Dermis blood vessel endothelial cell (primary cell): ENCODE results near the gene USP40. TPM values are rescaled to one million over a fixed set of nuclear protein-coding genes. Genes with fewer than 3 reads are reported as not detected.
"Not testable (repeated sequence)": the region's sequence is repeated elsewhere in the genome, so short reads cannot be mapped to it uniquely, and the experiment has no call there.

ENCODE experiments used
- DNase-seq: peaks from one replicate; pipeline ENCODE4 v3.0.0; 2010
- total RNA-seq: library from RNA; depleted of rRNA; stranded (reverse); fragments of >200 nt; gene quantifications from 2 replicates; pipeline ENCODE4 v1.2.3, GENCODE V29; 2014

The USP40 gene, protein sequence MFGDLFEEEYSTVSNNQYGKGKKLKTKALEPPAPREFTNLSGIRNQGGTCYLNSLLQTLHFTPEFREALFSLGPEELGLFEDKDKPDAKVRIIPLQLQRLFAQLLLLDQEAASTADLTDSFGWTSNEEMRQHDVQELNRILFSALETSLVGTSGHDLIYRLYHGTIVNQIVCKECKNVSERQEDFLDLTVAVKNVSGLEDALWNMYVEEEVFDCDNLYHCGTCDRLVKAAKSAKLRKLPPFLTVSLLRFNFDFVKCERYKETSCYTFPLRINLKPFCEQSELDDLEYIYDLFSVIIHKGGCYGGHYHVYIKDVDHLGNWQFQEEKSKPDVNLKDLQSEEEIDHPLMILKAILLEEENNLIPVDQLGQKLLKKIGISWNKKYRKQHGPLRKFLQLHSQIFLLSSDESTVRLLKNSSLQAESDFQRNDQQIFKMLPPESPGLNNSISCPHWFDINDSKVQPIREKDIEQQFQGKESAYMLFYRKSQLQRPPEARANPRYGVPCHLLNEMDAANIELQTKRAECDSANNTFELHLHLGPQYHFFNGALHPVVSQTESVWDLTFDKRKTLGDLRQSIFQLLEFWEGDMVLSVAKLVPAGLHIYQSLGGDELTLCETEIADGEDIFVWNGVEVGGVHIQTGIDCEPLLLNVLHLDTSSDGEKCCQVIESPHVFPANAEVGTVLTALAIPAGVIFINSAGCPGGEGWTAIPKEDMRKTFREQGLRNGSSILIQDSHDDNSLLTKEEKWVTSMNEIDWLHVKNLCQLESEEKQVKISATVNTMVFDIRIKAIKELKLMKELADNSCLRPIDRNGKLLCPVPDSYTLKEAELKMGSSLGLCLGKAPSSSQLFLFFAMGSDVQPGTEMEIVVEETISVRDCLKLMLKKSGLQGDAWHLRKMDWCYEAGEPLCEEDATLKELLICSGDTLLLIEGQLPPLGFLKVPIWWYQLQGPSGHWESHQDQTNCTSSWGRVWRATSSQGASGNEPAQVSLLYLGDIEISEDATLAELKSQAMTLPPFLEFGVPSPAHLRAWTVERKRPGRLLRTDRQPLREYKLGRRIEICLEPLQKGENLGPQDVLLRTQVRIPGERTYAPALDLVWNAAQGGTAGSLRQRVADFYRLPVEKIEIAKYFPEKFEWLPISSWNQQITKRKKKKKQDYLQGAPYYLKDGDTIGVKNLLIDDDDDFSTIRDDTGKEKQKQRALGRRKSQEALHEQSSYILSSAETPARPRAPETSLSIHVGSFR
- 21.3 and 40.9 TPM in 2 replicates for total RNA-seq

DNA sequence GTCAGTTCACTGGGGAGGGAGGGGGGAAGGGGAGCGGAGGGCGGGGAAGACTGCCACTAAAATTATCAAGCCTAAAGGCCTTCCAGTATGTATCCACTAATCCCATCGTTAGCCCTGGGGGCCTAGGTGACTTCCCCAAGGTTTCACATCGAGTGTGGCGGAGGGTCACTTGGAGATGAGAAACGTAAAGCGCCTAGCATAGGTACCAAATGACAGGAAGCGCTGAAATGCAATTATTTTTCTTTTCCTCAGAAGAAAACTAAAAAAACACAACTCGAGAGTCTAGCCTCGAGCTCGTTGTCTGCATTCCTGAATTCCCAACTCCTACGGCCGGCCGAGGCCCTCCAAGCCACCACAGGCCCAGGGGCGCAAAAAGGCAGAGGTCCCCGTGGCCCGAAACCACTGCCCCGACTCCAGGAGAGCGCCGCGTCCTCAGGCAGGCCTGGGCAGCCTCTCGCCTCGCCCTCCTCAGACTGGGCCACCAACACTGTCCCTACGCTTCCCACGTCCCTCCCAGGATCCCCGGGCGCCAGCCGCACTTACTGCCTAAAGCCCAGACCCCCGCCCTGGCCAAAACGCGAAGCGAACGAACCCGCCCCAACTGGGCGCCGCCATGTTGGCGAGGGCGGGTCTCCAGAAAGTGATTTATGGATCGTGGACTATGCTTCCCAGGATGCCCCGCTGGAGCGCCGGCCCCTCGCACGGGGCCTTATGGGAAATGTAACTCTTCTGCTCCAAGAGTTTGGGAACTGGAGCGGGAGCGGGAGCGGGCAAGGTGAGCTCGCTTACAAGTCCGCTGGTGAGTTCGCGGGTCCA is at the start of gene USP40:
USP40 (minus strand) TSS at position 642 of the 816 bp plus-strand sequence. CDS start 1,228 bp downstream, outside the sequence.
- peak; percentile 95 for DNase-seq

- DNase-seq: no peak
These were observed 44.7 kb upstream of the USP40 start for GRCh38 chr2:233611284-233611683.

GRCh38 chr2:233605680-233606079 is 39.1 kb upstream of the USP40 start:
- DNase-seq: no peak

GRCh38 chr2:233604826-233605225 is 38.2 kb upstream of the USP40 start:
- DNase-seq: no peak

DNA sequence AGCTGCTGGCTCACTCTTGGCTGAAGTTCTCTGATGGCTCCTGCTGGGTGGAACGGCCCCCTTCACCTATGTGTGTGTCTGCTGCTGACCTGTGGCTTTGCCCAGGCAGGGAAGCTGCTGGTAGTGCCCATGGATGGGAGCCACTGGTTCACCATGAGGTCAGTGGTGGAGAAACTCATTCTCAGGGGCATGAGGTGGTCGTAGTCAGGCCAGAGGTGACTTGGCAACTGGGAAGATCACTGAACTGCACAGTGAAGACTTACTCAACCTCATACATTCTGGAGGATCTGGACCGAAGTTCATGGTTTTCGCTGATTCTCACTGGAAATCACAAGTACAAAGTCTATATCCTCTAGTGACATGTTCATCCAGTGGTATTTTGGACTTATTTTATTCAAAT is 36.9 kb upstream of the USP40 start:
- no peak for DNase-seq

DNA sequence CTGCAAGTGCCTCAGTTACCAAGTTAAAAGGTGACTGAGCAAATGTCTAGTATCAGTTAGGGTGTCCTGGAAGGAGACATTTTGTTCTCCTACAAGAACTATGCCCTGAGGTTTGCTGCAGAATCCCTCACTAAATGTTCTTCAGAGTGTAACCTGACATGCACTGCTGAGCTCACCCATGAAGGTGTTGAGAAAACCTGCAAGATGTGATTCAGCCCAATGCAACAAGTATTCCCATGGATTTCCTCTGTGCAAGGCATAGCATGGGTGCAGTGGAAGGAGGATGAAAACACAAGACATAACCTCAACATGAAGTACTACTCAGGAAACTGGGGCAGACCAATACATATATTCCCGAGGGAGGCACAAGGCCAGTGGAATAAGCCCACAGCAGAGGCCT is 35.5 kb upstream of the USP40 start:
- no peak for DNase-seq

- no peak for DNase-seq
These were observed 33.8 kb upstream of the USP40 start for GRCh38 chr2:233600386-233600785.

DNA sequence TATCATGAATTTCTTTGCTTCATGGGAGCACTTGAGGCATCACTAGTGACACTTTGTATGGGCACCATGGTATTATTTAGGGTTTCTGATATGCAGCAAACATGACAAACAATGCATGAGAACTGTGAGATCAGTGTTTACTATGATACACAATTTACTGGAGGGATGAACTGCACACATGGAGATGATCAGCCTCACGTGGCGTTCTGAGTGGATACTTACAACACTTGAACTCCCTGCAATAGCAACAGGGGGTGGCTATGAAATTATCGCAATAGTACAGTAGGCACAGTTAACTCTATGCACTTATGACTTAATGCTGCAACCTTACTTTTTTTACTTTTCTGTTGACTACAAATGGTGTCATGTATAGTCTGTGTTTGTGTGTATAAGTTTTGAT is 32.4 kb upstream of the USP40 start:
- no peak for DNase-seq

- DNase-seq: no peak
These were observed 30.9 kb upstream of the USP40 start for GRCh38 chr2:233597522-233597921.

GRCh38 chr2:233593201-233593600 is 26.6 kb upstream of the USP40 start:
- no peak for DNase-seq

GRCh38 chr2:233592706-233593105 is 26.1 kb upstream of the USP40 start:
- not testable (repeated sequence) for DNase-seq

DNA sequence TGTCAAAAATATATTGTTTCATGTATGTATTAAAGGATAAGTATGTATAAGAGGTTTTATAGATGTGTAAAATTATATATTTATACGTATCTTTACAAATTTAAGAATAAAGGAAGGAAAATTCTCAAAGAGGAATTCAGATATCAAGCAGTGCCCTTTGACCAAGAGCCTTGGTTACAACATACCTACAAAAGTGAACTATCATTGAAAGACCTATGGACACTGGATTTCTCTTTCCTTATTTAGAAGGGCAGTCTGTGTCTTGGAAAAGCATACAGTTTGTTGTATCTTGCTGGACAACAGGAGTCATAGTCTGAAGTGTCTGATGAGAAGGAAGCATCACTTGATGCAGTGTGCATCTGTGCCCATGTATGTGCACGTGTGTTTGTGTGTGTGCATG is 21.8 kb upstream of the USP40 start:
- no peak for DNase-seq

DNA sequence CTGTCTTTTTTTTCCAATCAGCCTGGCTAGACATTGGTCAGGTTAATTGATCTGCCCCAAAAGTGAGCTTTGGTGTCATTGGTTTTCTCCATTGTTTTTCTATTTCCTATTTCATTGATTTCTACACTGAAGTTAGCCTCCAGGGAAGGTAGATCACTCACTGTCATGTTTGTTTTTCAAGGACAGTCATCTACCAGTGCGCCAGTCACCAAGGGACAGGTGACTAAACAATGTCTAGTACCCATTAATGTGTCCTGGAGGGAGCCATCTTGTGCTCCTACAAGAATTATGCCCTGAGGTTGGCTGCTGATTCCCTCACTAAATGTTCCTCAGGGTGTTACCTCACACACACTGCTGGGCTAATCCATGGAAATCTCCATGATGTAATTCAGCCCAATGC is 17.6 kb upstream of the USP40 start:
- no peak for DNase-seq

- DNase-seq: not testable (repeated sequence)
These were observed 16.8 kb upstream of the USP40 start for GRCh38 chr2:233583217-233583965.

- DNase-seq: not testable (repeated sequence)
These were observed 10.8 kb upstream of the USP40 start for GRCh38 chr2:233577341-233577740.

DNA sequence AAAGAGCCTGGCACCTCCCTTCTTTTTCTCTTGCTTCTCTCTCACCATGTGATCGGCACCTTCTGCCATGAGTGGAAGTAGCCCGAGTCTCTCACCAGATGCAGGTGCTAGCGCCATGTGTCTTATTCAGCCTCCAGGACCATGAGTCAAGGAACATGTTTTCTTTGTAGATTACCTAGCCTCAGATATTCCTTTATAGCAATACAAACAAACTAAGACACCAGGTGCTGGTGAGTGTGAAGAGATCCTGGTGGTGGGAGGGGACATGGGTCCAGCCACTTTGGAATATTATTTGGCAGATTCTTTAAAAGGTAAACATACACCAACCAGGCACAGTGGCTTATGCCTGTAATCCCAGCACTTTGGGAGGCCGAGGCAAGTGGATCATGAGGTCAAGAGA is 5.9 kb upstream of the USP40 start:
- DNase-seq: no peak

GRCh38 chr2:233571462-233571861 is 4.9 kb upstream of the USP40 start:
- no peak for DNase-seq

- DNase-seq: no peak
These were observed 4.4 kb upstream of the USP40 start for GRCh38 chr2:233571001-233571400.

DNA sequence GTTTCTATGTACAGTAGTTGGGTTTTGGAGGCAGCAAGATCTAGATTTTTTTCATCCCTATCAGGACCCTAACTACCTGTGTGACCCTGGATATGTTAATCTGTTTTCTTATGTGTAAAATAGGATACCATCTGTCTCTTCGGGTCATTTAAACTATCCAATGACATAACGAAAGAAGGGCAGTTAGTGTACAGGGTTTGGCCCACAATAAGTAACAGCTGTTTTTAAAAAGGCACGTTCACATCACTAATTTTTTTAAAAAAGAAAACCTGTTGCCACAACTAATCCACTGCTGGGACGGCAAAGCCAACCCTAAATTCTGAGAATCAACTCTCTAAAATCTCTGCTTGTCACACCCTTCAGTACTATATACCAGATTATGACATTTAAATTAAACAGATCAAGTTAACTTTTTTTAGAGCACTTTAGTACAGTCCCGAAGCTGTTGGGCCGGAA is 869 bp downstream of the USP40 start:
- peak; percentile 1 for DNase-seq

- DNase-seq: no peak
These were observed 2.7 kb downstream of the USP40 start for GRCh38 chr2:233563663-233564430.
